Hippocampal formation (tissue), 2 donors: ENCODE data around the gene TCP11.

Experiments used
- DNase-seq, 2 donors: peaks; one replicate each; lab custom pipeline; 2025; lab: John Stamatoyannopoulos, UW

TCP11 gene

DNA sequence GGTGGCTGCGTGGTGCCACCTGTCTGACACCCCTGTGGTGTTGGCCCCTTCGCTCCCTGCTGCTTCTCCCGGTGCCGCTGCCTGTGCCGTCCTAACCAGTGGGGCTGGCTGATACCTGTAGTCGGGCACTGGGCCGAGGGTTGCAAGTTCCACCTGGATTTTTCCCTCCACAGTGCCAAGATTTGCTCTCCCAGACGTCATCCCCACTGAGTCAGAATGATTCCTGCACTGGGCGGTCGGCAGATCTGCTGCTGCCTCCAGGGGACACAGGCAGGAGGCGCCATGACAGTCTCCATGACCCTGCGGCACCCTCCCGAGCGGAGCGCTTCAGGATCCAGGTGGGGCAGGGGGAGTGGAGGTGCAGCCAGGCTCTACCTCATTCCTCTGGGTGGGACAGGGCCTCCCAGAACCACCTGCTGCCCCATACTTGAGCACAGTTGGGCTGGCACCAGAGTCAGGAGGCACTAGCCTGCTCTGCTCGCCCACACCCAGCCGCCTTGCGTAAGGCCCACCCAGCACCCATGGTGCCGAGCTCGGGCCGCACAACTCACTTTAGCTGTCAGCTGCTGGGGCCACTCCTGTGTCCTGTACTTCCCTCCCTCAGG, 60.2 kb downstream of the TCP11 start:
- no peak for DNase-seq

DNA sequence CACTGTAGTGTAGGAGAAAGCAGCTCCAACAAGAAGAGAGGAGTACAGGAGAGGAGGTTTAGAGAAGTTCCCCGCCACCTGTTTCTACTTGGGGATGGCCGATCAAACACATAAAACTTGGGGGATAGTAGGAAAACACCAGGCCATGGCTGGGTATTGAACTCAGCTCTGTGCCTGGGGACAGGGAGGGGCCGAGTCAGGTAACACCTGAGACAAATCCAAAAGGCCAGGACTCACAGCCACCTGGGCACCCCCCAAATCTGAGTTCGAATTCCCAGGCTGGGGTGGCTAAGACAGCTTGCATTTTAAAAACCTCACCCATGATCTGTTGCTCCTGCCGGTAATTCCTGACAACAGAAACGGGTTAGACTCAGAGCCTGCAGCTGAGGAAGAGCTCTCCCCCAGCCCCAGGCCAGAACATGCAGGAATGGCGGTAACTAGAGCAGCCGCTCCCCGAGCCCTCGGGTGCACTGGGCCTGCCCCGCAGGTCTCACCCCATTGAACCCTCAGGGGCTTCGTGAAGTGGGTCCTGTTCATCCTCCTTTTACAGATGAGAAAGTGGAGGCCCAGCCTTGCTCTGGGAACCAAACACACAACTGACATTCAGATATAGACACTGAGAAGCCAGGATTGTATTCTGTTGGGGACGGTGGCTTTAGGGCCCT, 61.0 kb downstream of the TCP11 start:
- no peak for DNase-seq

DNA sequence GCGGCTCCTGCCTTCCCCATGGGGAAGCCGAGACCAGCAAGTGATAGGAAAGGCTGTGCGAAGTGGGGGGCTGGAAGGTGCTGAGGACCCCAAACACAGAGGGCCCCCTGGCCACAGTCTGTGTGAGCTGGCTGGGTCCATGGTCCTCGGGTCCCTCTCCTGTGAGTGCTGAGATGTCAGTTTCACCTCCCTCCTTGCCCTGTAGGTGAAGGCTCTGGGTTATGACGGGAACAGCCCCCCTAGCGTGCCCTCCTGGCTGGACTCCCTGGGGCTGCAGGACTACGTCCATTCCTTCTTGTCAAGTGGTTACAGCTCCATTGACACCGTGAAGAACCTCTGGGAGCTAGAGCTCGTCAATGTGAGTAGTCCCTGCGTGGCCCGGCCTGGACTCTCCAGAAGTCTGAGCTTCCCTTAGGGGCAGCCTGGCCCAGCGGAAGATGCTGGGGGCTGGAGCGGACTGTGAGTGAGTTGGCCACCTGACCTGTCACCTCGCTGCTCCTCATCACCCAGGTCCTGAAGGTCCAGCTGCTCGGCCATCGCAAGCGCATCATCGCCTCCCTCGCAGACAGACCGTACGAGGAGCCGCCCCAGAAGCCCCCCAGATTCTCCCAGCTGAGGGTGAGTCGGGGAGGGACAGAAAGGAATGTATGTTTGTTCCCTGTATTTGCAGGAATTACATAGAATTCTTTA, 61.7 kb downstream of the TCP11 start:
- DNase-seq = no peak

DNA sequence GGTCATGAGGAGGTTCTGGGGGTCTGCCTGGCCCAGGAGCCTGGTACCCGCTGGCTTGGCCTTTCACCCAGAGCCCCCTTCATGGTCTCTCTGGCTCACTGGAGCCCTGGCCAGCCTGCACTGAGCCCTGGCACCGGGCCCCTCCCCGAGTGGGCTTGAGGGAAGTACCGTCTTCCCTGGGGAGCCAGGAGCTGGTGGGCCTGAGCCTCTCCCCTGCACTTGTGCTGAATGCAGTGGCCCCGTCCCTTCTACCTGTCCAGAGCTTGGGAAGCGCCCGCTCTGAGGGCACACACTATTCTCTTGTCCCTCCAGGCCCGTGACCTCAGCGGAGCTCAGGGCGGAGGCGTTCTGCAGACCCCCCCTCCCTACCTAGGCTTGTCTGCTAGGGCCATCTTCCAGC, 62.2 kb downstream of the TCP11 start:
- no peak for DNase-seq

DNA sequence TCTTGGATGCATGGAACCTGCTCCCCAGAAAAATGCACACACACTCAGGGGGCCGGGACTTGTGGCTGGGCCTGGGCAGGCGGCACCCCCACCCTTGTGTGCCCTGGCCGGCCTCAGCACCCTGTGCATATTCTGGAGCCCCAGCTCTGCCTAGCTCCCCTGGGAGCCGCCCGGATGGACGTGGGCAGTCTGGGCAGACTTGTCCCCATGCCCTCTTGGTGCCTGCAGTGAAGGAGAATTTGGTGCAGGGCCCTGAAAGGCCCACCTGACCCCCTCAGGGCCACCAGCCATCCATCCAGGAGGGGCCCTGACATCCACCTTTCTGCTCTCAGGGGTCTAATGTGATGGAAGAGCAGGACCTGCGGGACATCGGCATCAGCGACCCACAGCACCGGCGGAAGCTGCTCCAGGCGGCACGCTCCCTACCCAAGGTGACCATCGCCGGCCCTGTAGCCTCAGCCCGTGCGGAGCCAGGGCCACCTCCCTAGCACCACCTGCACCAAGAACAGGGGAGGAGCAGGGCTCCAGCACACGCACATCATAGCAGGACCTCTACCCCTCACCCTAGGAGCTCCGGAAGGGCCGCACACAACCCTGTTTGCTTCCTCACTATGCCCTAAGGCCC, 62.8 kb downstream of the TCP11 start:
- no peak for DNase-seq

DNA sequence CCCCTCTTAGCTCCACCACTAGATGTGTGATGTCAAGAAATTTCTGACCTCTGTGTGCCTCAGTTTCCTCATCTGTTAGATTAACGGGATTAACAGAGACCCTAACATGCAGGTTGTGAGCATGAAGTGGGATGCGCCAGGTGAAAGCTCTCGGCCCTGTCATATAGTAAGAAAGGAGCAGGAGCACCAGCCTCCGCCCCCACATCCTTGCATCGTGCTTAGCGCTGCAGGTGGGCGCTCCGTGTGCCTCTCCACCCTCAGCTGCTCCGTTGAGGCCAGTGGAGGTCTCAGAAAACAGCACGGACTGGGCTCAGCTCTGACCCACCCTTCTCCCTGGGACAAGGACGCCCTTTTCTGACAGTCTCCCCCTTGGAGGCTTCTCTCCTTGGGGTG, 63.4 kb downstream of the TCP11 start:
- DNase-seq = no peak

DNA sequence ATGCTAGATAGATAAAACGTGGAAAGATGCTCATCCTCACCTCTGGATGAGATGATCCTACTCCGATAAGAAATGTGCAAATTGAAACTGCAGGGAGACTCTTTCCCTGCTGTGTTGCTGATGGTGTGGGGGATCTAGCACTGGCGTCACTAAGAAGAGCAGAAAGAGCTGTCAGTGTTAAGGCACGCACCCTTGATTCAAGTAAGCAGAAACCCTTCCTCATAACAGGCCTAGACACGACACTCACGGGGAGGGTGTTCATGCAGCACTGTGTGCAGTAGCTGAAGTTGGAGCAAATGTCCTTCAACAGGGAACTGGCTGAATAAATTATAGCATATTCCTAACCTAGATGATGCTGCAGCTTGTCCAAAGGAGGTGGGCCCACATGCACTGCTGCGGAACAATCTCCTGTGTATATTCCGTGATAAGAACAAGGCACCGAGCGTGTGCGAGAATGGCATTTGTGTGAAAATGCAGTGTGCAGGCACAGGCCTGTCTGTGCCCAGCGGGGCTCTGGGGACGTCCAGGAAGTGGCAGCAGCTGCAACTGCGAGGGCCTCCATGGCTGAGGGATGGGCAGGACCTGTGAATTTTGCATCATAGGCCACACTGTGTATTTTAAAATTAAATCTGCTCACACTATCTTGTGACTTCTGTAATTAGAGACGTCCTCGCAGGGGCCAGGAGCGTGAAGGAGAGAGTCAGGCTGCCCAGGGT, 64.0 kb downstream of the TCP11 start:
- DNase-seq = no peak

DNA sequence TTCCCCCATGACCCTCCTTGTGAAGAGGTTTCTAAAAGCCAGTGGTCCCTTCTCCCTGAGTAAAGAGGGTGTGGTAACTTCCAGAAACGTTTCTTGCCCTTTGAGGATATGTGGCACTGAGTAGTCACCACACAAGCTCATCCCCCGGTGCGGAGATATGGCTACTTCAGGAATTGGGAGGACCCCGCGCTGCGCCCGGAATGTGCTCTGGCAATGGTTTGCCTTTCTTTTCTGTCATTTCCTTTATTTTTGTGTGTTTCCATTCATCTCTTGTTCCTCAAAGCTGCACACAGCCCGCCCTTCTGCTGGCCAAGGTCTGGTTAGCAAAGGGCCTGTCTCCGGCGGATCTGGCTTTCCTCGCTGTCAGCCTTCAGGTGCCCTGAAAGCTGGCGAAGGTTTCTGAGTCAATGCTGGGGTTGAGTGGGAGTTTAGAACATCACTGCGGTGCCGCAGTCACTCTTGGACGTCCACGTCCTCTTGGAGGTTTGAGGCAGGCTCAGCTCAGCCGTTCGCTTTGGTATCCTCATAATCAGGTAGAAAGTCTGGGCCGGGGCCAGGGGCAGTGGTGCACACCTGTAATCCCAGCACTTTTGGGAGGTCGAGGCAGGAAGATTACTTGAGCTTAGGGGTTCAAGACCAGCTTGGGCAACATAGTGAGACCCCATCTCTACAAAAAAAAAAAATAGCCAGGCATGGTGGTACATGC, 67.2 kb downstream of the TCP11 start:
- DNase-seq = no peak

DNA sequence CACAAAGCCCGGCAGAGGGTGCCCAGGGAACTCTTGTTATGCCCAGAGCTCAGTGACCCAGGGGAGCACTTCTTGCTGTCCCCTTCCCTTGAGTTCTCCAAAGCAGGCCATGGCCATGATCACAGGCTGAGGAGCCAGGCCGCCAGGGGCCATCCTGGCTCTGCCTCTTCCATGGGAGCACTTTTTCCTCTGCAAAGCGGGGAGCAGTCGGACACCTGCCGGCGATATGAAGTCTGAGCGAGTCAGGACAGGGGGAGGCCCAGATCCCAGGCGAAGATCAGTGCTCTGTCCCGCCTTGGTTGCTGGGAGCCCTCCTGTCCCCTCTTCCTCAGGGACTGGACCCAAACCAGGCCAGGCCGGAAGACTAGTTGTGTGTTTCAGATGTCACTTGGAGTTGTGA, 67.9 kb downstream of the TCP11 start:
- no peak for DNase-seq

DNA sequence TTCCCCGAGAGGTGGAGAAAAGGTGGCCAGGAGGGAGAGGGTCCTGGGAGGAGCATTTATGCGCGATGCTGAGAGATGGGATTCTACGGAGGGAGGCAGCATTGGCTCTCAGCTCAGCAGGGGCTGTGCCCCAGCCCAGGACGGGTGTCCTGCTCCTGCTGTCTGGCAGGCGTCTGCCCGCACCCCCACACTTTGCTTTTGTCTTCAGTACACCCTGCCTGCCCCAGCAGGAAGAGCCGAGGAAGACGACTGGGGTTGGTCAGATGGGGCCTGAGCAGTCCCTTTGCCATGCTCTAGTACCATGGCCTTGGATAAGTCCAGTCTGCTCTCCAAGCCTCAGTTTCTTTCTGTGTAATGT, 68.5 kb downstream of the TCP11 start:
- no peak for DNase-seq

DNA sequence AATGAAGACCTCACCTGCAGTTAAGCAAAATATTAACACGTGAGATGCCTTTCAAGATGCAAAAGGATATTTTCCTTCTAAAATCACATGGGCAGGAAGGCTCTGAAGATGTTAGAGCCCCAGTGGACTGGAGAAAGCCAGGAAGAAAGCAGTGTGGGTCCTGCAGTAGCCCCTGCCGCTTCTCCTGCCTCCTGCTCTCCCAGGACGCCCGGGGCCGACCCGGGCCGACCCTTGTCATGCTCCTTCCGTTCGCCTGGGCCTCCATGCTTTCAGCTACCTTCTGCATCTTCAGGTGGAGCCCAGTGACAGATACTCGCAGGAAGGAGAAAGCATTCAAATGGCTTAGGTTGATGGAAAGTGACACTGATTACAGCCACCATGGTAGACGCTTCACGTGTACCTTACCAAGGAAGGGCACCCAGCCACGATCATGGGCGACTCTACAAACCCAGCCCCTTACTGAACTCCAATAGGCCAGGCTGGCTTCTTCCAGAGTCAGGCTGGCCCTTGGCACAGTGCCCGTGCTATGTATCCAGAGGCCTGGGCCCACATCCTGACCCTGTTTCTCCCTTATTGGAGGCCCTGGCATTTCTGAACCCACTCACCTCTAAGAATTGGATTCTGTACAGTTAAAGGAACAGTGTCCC, 69.0 kb downstream of the TCP11 start:
- DNase-seq = no peak

DNA sequence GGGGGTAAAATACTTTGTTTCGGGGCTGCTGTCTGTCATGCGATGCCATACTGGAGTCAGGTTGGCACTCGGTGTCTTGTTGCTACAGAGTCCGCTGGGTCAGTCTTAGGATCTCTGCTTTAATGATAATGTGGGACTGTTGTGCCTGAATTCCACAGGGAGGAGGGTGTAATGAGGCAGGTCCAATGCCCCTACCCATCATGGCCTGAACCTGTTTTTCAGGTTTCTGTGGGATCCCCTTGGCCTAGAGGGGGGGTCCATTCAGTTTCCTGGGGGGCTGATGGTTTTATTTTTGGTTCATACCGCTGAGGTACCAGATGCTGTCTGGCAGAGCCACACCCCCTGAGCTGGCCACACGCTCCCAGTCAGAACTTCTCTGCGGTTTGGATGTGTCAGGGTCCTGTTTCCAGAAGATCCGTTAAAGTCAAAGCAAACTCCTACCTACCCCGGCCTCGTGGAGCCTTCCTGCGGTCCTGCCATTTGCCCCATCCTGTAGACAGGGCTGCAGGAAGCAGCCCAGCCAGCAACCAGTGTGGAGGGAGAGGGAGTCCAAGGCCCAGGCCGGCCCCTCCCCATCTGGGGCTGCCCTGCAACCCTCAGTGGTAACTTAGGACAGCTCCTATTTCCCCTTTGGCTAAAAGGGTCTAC, 69.7 kb downstream of the TCP11 start:
- DNase-seq = no peak

DNA sequence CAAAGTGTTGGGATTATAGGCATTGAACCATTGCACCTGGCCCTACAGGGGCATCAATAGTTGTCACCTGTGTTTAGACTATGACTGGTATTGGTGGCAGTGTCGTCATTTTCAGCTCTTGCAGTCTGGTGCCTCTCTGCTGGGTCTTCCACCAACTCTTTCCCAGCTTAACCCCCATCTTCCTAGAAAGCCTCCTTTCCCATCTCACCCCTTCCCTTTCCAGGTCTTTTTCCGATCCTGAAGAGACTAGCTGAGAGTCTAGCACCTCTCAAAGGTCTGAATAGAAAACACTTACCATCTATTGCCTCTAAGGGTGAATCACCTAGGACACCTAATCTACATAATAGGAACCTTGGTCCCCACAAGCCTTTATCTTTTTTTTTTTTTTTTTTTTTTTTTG, 71.0 kb downstream of the TCP11 start:
- no peak for DNase-seq

DNA sequence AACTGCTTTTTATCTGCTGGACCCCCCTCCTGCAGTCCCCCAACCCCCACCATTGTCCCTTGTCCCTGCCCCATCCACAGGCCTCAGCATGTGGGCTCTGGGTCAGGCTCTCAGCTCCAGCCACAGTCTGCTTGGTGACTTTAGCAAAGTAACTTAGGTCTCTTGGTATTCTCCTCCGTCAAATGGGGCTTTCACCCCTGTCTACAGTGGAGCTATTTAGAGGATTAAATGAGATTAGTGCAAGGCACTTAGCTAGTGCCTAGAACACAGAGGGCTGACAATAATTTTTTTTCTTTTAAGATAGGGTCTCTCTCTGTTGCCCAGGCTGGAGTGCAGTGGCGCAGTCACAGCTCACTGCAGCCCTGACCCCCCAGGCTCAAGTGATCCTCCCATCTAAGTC, 71.9 kb downstream of the TCP11 start:
- DNase-seq = no peak

DNA sequence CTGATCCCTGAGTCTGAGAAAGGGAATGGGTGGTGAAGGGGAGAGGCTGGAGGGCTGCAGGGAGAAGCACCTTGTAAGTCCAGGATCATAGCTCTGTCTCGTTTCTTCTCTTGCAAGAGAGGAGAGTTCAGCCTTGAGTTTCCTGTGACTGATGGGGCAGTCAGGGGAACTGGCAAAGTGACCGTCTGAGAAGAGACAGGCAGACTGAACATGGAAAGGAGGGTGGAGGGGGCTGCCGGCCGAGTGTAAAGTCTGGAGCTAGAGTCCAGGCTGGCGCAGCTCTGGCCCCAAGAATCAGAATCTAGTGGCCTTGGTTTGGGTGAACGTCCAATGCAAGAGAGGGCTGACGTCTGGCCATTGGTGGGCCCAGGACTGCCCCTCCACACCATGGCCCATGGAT, 72.5 kb downstream of the TCP11 start:
- no peak for DNase-seq

DNA sequence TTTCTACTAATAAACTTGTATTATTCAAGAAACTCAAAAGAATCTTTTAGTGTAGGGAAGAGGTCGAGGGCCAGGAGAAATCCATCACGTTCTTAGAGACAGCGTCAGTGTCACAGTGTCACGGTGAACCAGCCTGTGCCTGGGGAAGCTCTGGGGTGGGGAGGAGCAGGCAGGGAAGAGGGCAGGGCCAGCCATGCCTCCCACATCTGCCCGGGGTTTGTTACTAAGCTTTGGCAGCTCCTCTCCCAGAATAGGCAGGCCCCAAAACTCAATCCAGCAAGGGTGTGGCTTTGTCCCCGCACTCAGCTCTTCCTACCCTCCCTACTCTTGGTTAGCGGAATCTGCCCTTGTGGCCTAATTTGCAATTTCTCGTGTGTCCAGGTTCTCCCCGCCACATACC, 72.9 kb downstream of the TCP11 start:
- no peak for DNase-seq
